SK-N-DZ (cell line): Measurements from ENCODE around the gene TP53.
"Not testable (repeated sequence)": the region's sequence is repeated elsewhere in the genome, so short reads cannot be mapped to it uniquely, and the experiment has no call there.

Source experiments
- DNase-seq: peaks from one replicate; pipeline ENCODE4 v3.0.0-alpha.2; 2015; ENCODE audit warnings: low spot score

The TP53 gene

GRCh38 chr17:7632492-7632894 is 54.8 kb downstream of the TP53 start:
- peak; percentile 61 for DNase-seq

GRCh38 chr17:7631398-7632380 is 55.6 kb downstream of the TP53 start:
- DNase-seq = no peak

GRCh38 chr17:7629939-7630571 is 57.2 kb downstream of the TP53 start, which contains the start of gene SHBG:
Gene SHBG (plus strand): TSS chr17:7630135. CDS start chr17:7630173, 38 bp downstream.
- no peak for DNase-seq

- peak; percentile 92 for DNase-seq
These were observed 59.8 kb downstream of the TP53 start, which contains the start of gene SAT2 for GRCh38 chr17:7627250-7628121. Gene SAT2 (minus strand): TSS chr17:7627821. CDS start chr17:7627635, 186 bp downstream.

GRCh38 chr17:7626956-7627249 is 60.4 kb downstream of the TP53 start:
- DNase-seq = no peak

GRCh38 chr17:7626307-7626706 is 61.0 kb downstream of the TP53 start:
- DNase-seq = no peak

- DNase-seq = not testable (repeated sequence)
These were observed 61.5 kb downstream of the TP53 start for GRCh38 chr17:7625749-7626148.

GRCh38 chr17:7623661-7624060 is 63.6 kb downstream of the TP53 start:
- DNase-seq = no peak

- no peak for DNase-seq
These were observed 66.5 kb downstream of the TP53 start for GRCh38 chr17:7620835-7621234.

GRCh38 chr17:7618608-7619007 is 68.7 kb downstream of the TP53 start:
- no peak for DNase-seq
